Epithelial cell of proximal tubule (primary cell): ENCODE data around the gene SETDB2. TPM values are rescaled to one million over a fixed set of nuclear protein-coding genes. Genes with fewer than 3 reads are reported as not detected.

Experiments
- DNase-seq: peaks from one replicate; pipeline ENCODE4 v3.0.0-alpha.2; 2011; ENCODE audit warnings: low read depth
- H3K4me3 ChIP-seq: 2 replicates; pipeline ENCODE4 v1.5.1; 2011; ENCODE audit warnings: low read depth, mild to moderate bottlenecking, low read length
- CTCF ChIP-seq: conservative IDR thresholded peaks from 2 replicates; pipeline ENCODE4 v1.5.1; 2012; ENCODE audit warnings: low read depth, mild to moderate bottlenecking, low read length
- total RNA-seq: library from RNA; depleted of rRNA; stranded (reverse); fragments of >200 nt; gene quantifications from 2 replicates; pipeline ENCODE4 v1.2.3, GENCODE V29; 2015

The SETDB2 gene
- total RNA-seq, 1 donor from 2014 or later = 5.2 TPM

GRCh38 chr13:49464085-49464484, 20.0 kb downstream of the SETDB2 start:
- DNase-seq = no peak
- no peak for TF ChIP-seq CTCF
- H3K4me3 ChIP-seq = no peak overlapping the region

- no peak for TF ChIP-seq CTCF
- H3K4me3 ChIP-seq = no peak overlapping the region
- DNase-seq = no peak
These were observed 20.7 kb downstream of the SETDB2 start for GRCh38 chr13:49464621-49465325.

GRCh38 chr13:49466292-49466838, 22.3 kb downstream of the SETDB2 start:
- peak; percentile 56 for DNase-seq
- TF ChIP-seq CTCF = no peak
- H3K4me3 ChIP-seq = peak overlapping the region; percentile 19

- no peak for DNase-seq
- TF ChIP-seq CTCF = no peak
These were observed 28.1 kb downstream of the SETDB2 start for GRCh38 chr13:49472186-49472585.

GRCh38 chr13:49476529-49476928, 32.5 kb downstream of the SETDB2 start:
- no peak for TF ChIP-seq CTCF
- DNase-seq = no peak
- H3K4me3 ChIP-seq = no peak overlapping the region

More at GRCh38 chr13:49472186-49472585, 28.1 kb downstream of the SETDB2 start:
- H3K4me3 ChIP-seq = no peak overlapping the region

- DNase-seq = no peak
- no peak for TF ChIP-seq CTCF
- H3K4me3 ChIP-seq = no peak overlapping the region
These were observed 37.7 kb downstream of the SETDB2 start for GRCh38 chr13:49481788-49482187.

- H3K4me3 ChIP-seq = no peak overlapping the region
- no peak for TF ChIP-seq CTCF
- DNase-seq = no peak
These were observed 44.5 kb downstream of the SETDB2 start for GRCh38 chr13:49488563-49488962.
